H9 (cell line): Measurements from ENCODE around the gene MAP4K3. TPM values are rescaled to one million over a fixed set of nuclear protein-coding genes. Genes with fewer than 3 reads are reported as not detected.

Experiments used
- DNase-seq: peaks from one replicate; pipeline ENCODE4 v3.0.0-alpha.2; 2017
- H2AFZ ChIP-seq: one replicate; pipeline ENCODE4 v1.6.1; 2013; ENCODE audit warnings: mild to moderate bottlenecking, low read length, control low read depth, moderate library complexity
- H2AK5ac ChIP-seq: 2 replicates; pipeline ENCODE4 v1.6.1; 2013; ENCODE audit warnings: low read length, control low read depth, mixed read lengths; ENCODE audit not compliant: insufficient read length
- H2BK120ac ChIP-seq: one replicate; pipeline ENCODE4 v1.6.1; 2013; ENCODE audit warnings: low read depth, mild to moderate bottlenecking, low read length, control low read depth, inconsistent platforms; ENCODE audit not compliant: poor library complexity, severe bottlenecking
- H2BK12ac ChIP-seq: 2 replicates; pipeline ENCODE4 v1.6.1; 2013; ENCODE audit warnings: low read length, control low read depth, mixed read lengths, low read depth; ENCODE audit not compliant: insufficient read length
- H2BK15ac ChIP-seq: 2 replicates; pipeline ENCODE4 v1.6.1; 2013; ENCODE audit warnings: low read depth, low read length, control low read depth
- H2BK20ac ChIP-seq: one replicate; pipeline ENCODE4 v1.6.1; 2013; ENCODE audit warnings: low read depth, mild to moderate bottlenecking, low read length, control low read depth, inconsistent platforms; ENCODE audit not compliant: poor library complexity, severe bottlenecking
- H2BK5ac ChIP-seq: 2 replicates; pipeline ENCODE4 v1.6.1; 2013; ENCODE audit warnings: low read length, control low read depth, mixed read lengths; ENCODE audit not compliant: insufficient read length
- H3K14ac ChIP-seq: 2 replicates; pipeline ENCODE4 v1.6.1; 2013; ENCODE audit warnings: low read length, control low read depth; ENCODE audit not compliant: insufficient read depth
- H3K18ac ChIP-seq: 2 replicates; pipeline ENCODE4 v1.6.1; 2013; ENCODE audit warnings: low read depth, mild to moderate bottlenecking, mixed read lengths, low read length, control low read depth; ENCODE audit not compliant: insufficient read length
- H3K23ac ChIP-seq: 2 replicates; pipeline ENCODE4 v1.6.1; 2013; ENCODE audit warnings: low read length, control low read depth, mixed read lengths, low read depth; ENCODE audit not compliant: insufficient read length
- H3K23me2 ChIP-seq: 2 replicates; pipeline ENCODE4 v1.6.1; 2013; ENCODE audit warnings: low read depth, mild to moderate bottlenecking, mixed read lengths, low read length, control low read depth; ENCODE audit not compliant: insufficient read length, poor library complexity, severe bottlenecking
- H3K27ac ChIP-seq: 2 replicates; pipeline ENCODE4 v1.5.1; 2013; ENCODE audit warnings: low read length, control low read depth, mixed read lengths, low read depth; ENCODE audit not compliant: insufficient read length
- H3K27me3 ChIP-seq: 2 replicates; pipeline ENCODE4 v1.6.1; 2013; ENCODE audit warnings: low read length, control low read depth, inconsistent platforms; ENCODE audit not compliant: insufficient read depth
- H3K4ac ChIP-seq: 2 replicates; pipeline ENCODE4 v1.6.1; 2013; ENCODE audit warnings: low read depth, mild to moderate bottlenecking, control low read depth, inconsistent platforms, low read length, moderate library complexity
- H3K4me1 ChIP-seq: 2 replicates; pipeline ENCODE4 v1.6.1; 2013; ENCODE audit warnings: low read length, control low read depth, inconsistent platforms; ENCODE audit not compliant: insufficient read depth
- H3K4me2 ChIP-seq: 2 replicates; pipeline ENCODE4 v1.6.1; 2013; ENCODE audit warnings: low read length, control low read depth, mixed read lengths; ENCODE audit not compliant: insufficient read length, insufficient read depth
- H3K56ac ChIP-seq: 2 replicates; pipeline ENCODE4 v1.6.1; 2013; ENCODE audit warnings: low read depth, mild to moderate bottlenecking, mixed read lengths, low read length, control low read depth; ENCODE audit not compliant: insufficient read length
- H3K79me1 ChIP-seq: 2 replicates; pipeline ENCODE4 v1.6.1; 2013; ENCODE audit warnings: low read depth, mild to moderate bottlenecking, moderate library complexity, low read length, control low read depth, inconsistent platforms; ENCODE audit not compliant: insufficient read depth, poor library complexity, severe bottlenecking
- H3K79me2 ChIP-seq: 2 replicates; pipeline ENCODE4 v1.6.1; 2013; ENCODE audit warnings: low read length, control low read depth, inconsistent platforms; ENCODE audit not compliant: insufficient read depth
- H3K9ac ChIP-seq: 2 replicates; pipeline ENCODE4 v1.6.1; 2013; ENCODE audit warnings: low read length, control low read depth, mixed read lengths; ENCODE audit not compliant: insufficient read length; ENCODE audit errors: extremely low read depth
- H3K9me3 ChIP-seq: one replicate; pipeline ENCODE4 v1.6.1; 2013; ENCODE audit warnings: low read depth, low read length, inconsistent platforms; ENCODE audit not compliant: control insufficient read depth
- H3T11ph ChIP-seq: one replicate; pipeline ENCODE4 v1.6.1; 2013; ENCODE audit warnings: mild to moderate bottlenecking, low read length, control low read depth, inconsistent platforms
- H4K20me1 ChIP-seq: one replicate; pipeline ENCODE4 v1.6.1; 2013; ENCODE audit not compliant: control insufficient read depth, insufficient read length, insufficient read depth
- H4K5ac ChIP-seq: 2 replicates; pipeline ENCODE4 v1.6.1; 2013; ENCODE audit warnings: low read depth, mild to moderate bottlenecking, mixed read lengths, low read length, control low read depth; ENCODE audit not compliant: insufficient read length
- H4K8ac ChIP-seq: replicated peaks from 2 replicates; pipeline ENCODE4 v1.6.1; 2013; ENCODE audit warnings: low read length, control low read depth, mixed read lengths, low read depth; ENCODE audit not compliant: insufficient read length
- H4K91ac ChIP-seq: 2 replicates; pipeline ENCODE4 v1.6.1; 2013; ENCODE audit warnings: low read depth, mild to moderate bottlenecking, moderate library complexity, mixed read lengths, low read length, control low read depth; ENCODE audit not compliant: insufficient read length
- H3K27ac Mint-ChIP-seq, 3 experiments: 2 replicates in 2 of 3; 3 replicates in 1 of 3; pipeline ENCODE4 v1.8.0; 2020 to 2021; ENCODE audit warnings: mixed read lengths in 3 of 3, mild to moderate bottlenecking in 1 of 3, moderate library complexity in 1 of 3
- H3K27me3 Mint-ChIP-seq: 2 replicates; pipeline ENCODE4 v1.8.0; 2021; ENCODE audit warnings: low read depth, mild to moderate bottlenecking, moderate library complexity, mixed read lengths
- H3K36me3 Mint-ChIP-seq, 3 experiments: 2 replicates in 2 of 3; 3 replicates in 1 of 3; pipeline ENCODE4 v1.8.0; 2020 to 2021; ENCODE audit warnings: low read depth in 3 of 3, mixed read lengths in 3 of 3; ENCODE audit not compliant: insufficient read depth in 1 of 3
- H3K4me1 Mint-ChIP-seq, 2 experiments: 2 replicates each; pipeline ENCODE4 v1.8.0; 2020; ENCODE audit warnings: mixed read lengths in 2 of 2
- H3K4me3 Mint-ChIP-seq, 2 experiments: 2 replicates in 1 of 2; 3 replicates in 1 of 2; pipeline ENCODE4 v1.8.0; 2020 to 2021; ENCODE audit warnings: mild to moderate bottlenecking in 2 of 2, mixed read lengths in 2 of 2, moderate library complexity in 1 of 2
- H3K9me3 Mint-ChIP-seq, 2 experiments: 2 replicates in 1 of 2; 3 replicates in 1 of 2; pipeline ENCODE4 v1.8.0; 2020; ENCODE audit warnings: mild to moderate bottlenecking in 2 of 2, mixed read lengths in 2 of 2, moderate library complexity in 1 of 2
- CTCF ChIP-seq: fragments of 200-600 bp; sonication (generic); conservative IDR thresholded peaks from 3 replicates; pipeline ENCODE4 v1.8.0; 2021; ENCODE audit warnings: antibody characterized with exemption, mild to moderate bottlenecking
- WGBS: extraction: QIAGEN DNeasy Blood & Tissue Kit; methylation state at CpG from one replicate; pipeline ENCODE4 v1.1.7; 2013; ENCODE audit warnings: missing lambda C conversion rate, low lambda C conversion rate, mixed read lengths; ENCODE audit not compliant: insufficient read length; ENCODE audit errors: extremely low coverage; 5-methylcytosine and 5-hydroxymethylcytosine counted together
- total RNA-seq: library from RNA; stranded (reverse); gene quantifications from 2 replicates; pipeline ENCODE4 v1.2.1, GENCODE V29; 2021

Gene MAP4K3
- total RNA-seq, 1 experiment from 2014 or later: 37.9 TPM

DNA sequence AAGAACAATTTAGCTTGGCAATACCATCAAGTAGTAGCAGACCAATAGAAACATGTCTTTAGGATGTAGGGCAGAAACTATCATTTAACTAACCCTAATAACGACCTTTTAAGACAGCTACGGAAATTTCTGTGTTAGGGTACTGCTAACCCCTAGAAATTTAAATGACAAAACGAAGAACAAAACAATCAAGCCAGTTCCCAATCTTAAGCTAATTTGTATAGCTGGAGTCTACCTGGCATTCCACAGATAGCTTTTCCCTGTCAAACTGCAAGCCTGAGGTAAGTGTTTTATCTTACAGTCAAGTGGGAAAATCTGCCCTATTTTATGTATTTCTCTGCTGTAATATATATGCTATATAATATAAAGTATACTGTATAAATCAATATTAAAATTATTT is 155.7 kb downstream of the MAP4K3 start:
- no peaks in the 10 kb centered on the region for H3K9me3 Mint-ChIP-seq
- no peak overlapping the region for H3K27ac ChIP-seq
- DNase-seq: no peak

More for the DNA sequence above, 155.7 kb downstream of the MAP4K3 start:
- H2AK5ac ChIP-seq: no peak overlapping the region
- H2BK120ac ChIP-seq: no peak overlapping the region
- Mint-ChIP-seq H3K27me3 (no peaks in the 10 kb centered on the region; the same call in 1 of the 2 replicates), H3K4me1 (peaks cover 8 to 12% of the 10 kb centered on the region in 2 experiments), H3K27ac (no peak overlapping the region), H3K4me3 (no peak overlapping the region), H3K36me3 (peaks cover 19 to 37% (median 29%) of the 10 kb centered on the region in 3 experiments)
- no peak overlapping the region for H3K4me2 ChIP-seq
- no peak overlapping the region for H2BK5ac ChIP-seq
- no peak overlapping the region for H3K18ac ChIP-seq
- no peak overlapping the region for H3K9ac ChIP-seq
- no peak overlapping the region for H3K56ac ChIP-seq
- H4K91ac ChIP-seq: no peak overlapping the region
- no peak overlapping the region for H2BK15ac ChIP-seq
- H3K14ac ChIP-seq: no peak overlapping the region
- no peaks in the 10 kb centered on the region for H4K20me1 ChIP-seq
- H3K79me1 ChIP-seq: no peaks in the 10 kb centered on the region
- H3K4me1 ChIP-seq: no peaks in the 10 kb centered on the region
- H3K23ac ChIP-seq: no peak overlapping the region
- whole genome bisulfite sequencing: no CpG with 5 or more reads among the region's 3 CpGs
- H3T11ph ChIP-seq: no peak overlapping the region
- no peaks in the 10 kb centered on the region for H3K27me3 ChIP-seq
- H4K5ac ChIP-seq: no peak overlapping the region
- no peak for TF ChIP-seq CTCF
- H2BK12ac ChIP-seq: no peak overlapping the region
- H3K4ac ChIP-seq: no peak overlapping the region
- H3K79me2 ChIP-seq: no peaks in the 10 kb centered on the region
- H3K23me2 ChIP-seq: no peaks in the 10 kb centered on the region
- H2BK20ac ChIP-seq: no peak overlapping the region
- no peaks in the 10 kb centered on the region for H3K9me3 ChIP-seq
- H4K8ac ChIP-seq: no peak overlapping the region
- H2AFZ ChIP-seq: no peak overlapping the region
